ENCODE data around the gene PGM5.

GRCh38 chr9:68546596-68547390 lies 190.4 kb downstream of the PGM5 start:
- TF ChIP-seq POLR2A (IDR thresholded peaks at IDR 0.05; ENCODE audit: low read length): no peak
- TF ChIP-seq GATA1 (IDR thresholded peaks at IDR 0.05; ENCODE audit: low read depth, low read length): no peak

All from erythroblast (primary cell).